GM12874 (cell line): ENCODE measurements around the gene ASTN2.

Source experiments
- CTCF ChIP-seq: IDR thresholded peaks from 2 replicates; pipeline ENCODE4 v1.5.1; 2011; ENCODE audit warnings: low read depth, mild to moderate bottlenecking, control low read depth, low read length, moderate library complexity; ENCODE audit not compliant: insufficient read depth

Gene ASTN2

GRCh38 chr9:116796669-116797068 is 618.2 kb downstream of the ASTN2 start:
- TF ChIP-seq CTCF = no peak

- no peak for TF ChIP-seq CTCF
Measured at GRCh38 chr9:116795821-116796220, 619.0 kb downstream of the ASTN2 start.

GRCh38 chr9:116792271-116792670 is 622.6 kb downstream of the ASTN2 start:
- TF ChIP-seq CTCF = no peak

GRCh38 chr9:116791326-116791725 is 623.5 kb downstream of the ASTN2 start:
- TF ChIP-seq CTCF = no peak

- TF ChIP-seq CTCF = no peak
Measured at GRCh38 chr9:116789081-116789480, 625.8 kb downstream of the ASTN2 start.

- TF ChIP-seq CTCF = no peak
Measured at GRCh38 chr9:116786737-116787136, 628.1 kb downstream of the ASTN2 start.

GRCh38 chr9:116777116-116777515 is 637.7 kb downstream of the ASTN2 start:
- TF ChIP-seq CTCF = no peak
